Testis (tissue), 2 donors: ENCODE measurements around the gene ZNF805.
"Not testable (repeated sequence)": the region's sequence is repeated elsewhere in the genome, so short reads cannot be mapped to it uniquely, and the experiment has no call there.

Experiments
- POLR2A ChIP-seq: fragments of 450-650 bp; IDR thresholded peaks from one replicate; pipeline ENCODE4 v1.6.1; 2017; ENCODE audit warnings: antibody characterized with exemption, mild to moderate bottlenecking, moderate library complexity
- TF ChIP-seq, protein P1 (sequence below), 3 experiments: fragments of 450-650 bp in 2 of 3; fragments of 200-600 bp in 1 of 3; sonication (generic) in 1 of 3; IDR thresholded peaks; one replicate each; pipeline ENCODE4 v1.5.1; 2016 to 2019; ENCODE audit warnings: antibody characterized with exemption in 3 of 3, mild to moderate bottlenecking in 2 of 3, moderate library complexity in 1 of 3

DNA sequence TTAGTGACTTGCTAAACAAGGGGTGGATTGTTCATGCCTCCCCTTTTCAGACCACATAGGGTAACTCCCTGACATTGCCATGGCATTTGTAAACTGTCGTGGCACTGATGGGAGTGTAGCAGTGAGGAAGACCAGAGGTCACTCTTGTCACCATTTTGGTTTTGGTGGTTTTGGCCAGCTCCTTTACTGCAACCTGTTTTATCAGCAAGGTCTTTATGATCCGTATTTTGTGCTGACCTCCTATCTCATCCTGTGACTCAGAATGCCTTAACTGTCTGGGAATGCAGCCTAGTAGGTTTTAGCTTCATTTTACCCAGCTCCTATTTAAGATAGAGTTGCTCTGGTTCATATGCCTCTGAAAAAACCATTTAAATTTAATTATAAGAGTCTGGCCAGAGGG is 38.0 kb downstream of the ZNF805 start:
- TF ChIP-seq, protein P1, sequence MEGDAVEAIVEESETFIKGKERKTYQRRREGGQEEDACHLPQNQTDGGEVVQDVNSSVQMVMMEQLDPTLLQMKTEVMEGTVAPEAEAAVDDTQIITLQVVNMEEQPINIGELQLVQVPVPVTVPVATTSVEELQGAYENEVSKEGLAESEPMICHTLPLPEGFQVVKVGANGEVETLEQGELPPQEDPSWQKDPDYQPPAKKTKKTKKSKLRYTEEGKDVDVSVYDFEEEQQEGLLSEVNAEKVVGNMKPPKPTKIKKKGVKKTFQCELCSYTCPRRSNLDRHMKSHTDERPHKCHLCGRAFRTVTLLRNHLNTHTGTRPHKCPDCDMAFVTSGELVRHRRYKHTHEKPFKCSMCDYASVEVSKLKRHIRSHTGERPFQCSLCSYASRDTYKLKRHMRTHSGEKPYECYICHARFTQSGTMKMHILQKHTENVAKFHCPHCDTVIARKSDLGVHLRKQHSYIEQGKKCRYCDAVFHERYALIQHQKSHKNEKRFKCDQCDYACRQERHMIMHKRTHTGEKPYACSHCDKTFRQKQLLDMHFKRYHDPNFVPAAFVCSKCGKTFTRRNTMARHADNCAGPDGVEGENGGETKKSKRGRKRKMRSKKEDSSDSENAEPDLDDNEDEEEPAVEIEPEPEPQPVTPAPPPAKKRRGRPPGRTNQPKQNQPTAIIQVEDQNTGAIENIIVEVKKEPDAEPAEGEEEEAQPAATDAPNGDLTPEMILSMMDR (IDR thresholded peaks at IDR 0.05) = not testable (repeated sequence)
- TF ChIP-seq POLR2A = not testable (repeated sequence)
